Neural cell (in vitro differentiated cells): ENCODE measurements around the gene ADGRB3.

Experiments used
- CTCF ChIP-seq: fragments of 450-650 bp; IDR thresholded peaks from 2 replicates; pipeline ENCODE4 v1.5.1; 2014; ENCODE audit warnings: antibody characterized with exemption, mild to moderate bottlenecking, moderate library complexity; ENCODE audit not compliant: poor library complexity, severe bottlenecking
- EP300 ChIP-seq: fragments of 450-650 bp; conservative IDR thresholded peaks from 2 replicates; pipeline ENCODE4 v1.6.1; 2014; ENCODE audit warnings: antibody characterized with exemption, mild to moderate bottlenecking, moderate library complexity; ENCODE audit not compliant: poor library complexity, severe bottlenecking
- EZH2 ChIP-seq: fragments of 200-600, 300-800 bp; shearing (Covaris generic), sonication (generic); IDR thresholded peaks from 2 replicates; pipeline ENCODE4 v1.6.1; 2014; ENCODE audit warnings: antibody characterized with exemption, low read length, borderline replicate concordance, mild to moderate bottlenecking; ENCODE audit not compliant: insufficient read depth, poor library complexity, severe bottlenecking
- MXI1 ChIP-seq: fragments of 450-650 bp; conservative IDR thresholded peaks from 2 replicates; pipeline ENCODE4 v1.6.1; 2014; ENCODE audit warnings: antibody characterized with exemption, mild to moderate bottlenecking; ENCODE audit not compliant: poor library complexity, severe bottlenecking
- POLR2AphosphoS5 ChIP-seq: IDR thresholded peaks from 2 replicates; pipeline ENCODE4 v1.6.1; 2012
- RAD21 ChIP-seq: fragments of 450-650 bp; conservative IDR thresholded peaks from 2 replicates; pipeline ENCODE4 v1.6.1; 2014; ENCODE audit warnings: antibody characterized with exemption, mild to moderate bottlenecking, moderate library complexity
- REST ChIP-seq: IDR thresholded peaks from 2 replicates; pipeline ENCODE4 v1.6.1; 2012; ENCODE audit warnings: borderline replicate concordance
- SMC3 ChIP-seq: fragments of 450-650 bp; conservative IDR thresholded peaks from 2 replicates; pipeline ENCODE4 v1.6.1; 2014; ENCODE audit warnings: antibody characterized with exemption, mild to moderate bottlenecking, moderate library complexity; ENCODE audit not compliant: poor library complexity
- TAF1 ChIP-seq: IDR thresholded peaks from 2 replicates; pipeline ENCODE4 v1.6.1; 2012; ENCODE audit warnings: low read depth

GRCh38 chr6:68639211-68639610 is 4.1 kb downstream of the ADGRB3 start:
- TF ChIP-seq CTCF = no peak
- no peak for TF ChIP-seq POLR2AphosphoS5
- TF ChIP-seq TAF1 = no peak
- no peak for TF ChIP-seq REST
- TF ChIP-seq EP300 = no peak
- TF ChIP-seq SMC3 = no peak
- TF ChIP-seq EZH2 = no peak
- TF ChIP-seq RAD21 = no peak
- TF ChIP-seq MXI1 = no peak
